Ishikawa (cell line): ENCODE measurements around the gene C2CD3.

ENCODE experiments used
- CEBPB ChIP-seq: IDR thresholded peaks from 2 replicates; pipeline ENCODE4 v1.6.1; 2012
- CREB1 ChIP-seq: IDR thresholded peaks from 2 replicates; pipeline ENCODE4 v1.6.1; 2012; ENCODE audit warnings: low read depth
- EP300 ChIP-seq: IDR thresholded peaks from 2 replicates; pipeline ENCODE4 v1.6.1; 2012; ENCODE audit warnings: borderline replicate concordance
- RAD21 ChIP-seq: IDR thresholded peaks from 2 replicates; pipeline ENCODE4 v1.6.1; 2012; ENCODE audit warnings: low read depth
- TCF12 ChIP-seq: IDR thresholded peaks from 2 replicates; pipeline ENCODE4 v1.6.1; 2012; ENCODE audit warnings: low read depth
- USF1 ChIP-seq: IDR thresholded peaks from 2 replicates; pipeline ENCODE4 v1.6.1; 2012
- YY1 ChIP-seq: IDR thresholded peaks from 2 replicates; pipeline ENCODE4 v1.6.1; 2012; ENCODE audit warnings: low read depth
- ZBTB7A ChIP-seq: IDR thresholded peaks from 2 replicates; pipeline ENCODE4 v1.6.1; 2012; ENCODE audit warnings: low read depth
- TF ChIP-seq, protein P1 (sequence below): IDR thresholded peaks from 2 replicates; pipeline ENCODE4 v1.6.1; 2012; ENCODE audit warnings: low read depth, mild to moderate bottlenecking
- TF ChIP-seq, protein P2 (sequence below): IDR thresholded peaks from 2 replicates; pipeline ENCODE4 v1.6.1; 2012

DNA sequence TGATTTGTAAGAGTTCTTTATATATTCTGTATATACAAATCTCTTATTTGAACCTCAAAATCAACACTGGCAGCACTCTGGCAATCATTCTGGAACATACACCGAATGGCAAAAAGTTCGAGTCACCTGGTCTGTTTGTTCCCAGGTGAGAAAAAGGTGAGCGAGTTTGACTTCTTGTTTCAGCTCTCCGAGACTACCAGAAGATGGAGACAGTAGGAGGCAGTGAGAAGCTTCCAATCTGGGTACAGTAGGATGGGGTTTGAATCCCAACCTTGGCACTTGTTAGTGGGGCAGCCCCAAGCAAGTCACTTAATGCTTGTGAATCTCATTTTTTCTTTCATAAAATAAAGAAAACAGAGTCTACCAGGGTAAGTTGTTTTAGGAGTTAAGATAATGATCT, 76.4 kb downstream of the C2CD3 start:
- TF ChIP-seq RAD21: no peak
- TF ChIP-seq, protein P1, sequence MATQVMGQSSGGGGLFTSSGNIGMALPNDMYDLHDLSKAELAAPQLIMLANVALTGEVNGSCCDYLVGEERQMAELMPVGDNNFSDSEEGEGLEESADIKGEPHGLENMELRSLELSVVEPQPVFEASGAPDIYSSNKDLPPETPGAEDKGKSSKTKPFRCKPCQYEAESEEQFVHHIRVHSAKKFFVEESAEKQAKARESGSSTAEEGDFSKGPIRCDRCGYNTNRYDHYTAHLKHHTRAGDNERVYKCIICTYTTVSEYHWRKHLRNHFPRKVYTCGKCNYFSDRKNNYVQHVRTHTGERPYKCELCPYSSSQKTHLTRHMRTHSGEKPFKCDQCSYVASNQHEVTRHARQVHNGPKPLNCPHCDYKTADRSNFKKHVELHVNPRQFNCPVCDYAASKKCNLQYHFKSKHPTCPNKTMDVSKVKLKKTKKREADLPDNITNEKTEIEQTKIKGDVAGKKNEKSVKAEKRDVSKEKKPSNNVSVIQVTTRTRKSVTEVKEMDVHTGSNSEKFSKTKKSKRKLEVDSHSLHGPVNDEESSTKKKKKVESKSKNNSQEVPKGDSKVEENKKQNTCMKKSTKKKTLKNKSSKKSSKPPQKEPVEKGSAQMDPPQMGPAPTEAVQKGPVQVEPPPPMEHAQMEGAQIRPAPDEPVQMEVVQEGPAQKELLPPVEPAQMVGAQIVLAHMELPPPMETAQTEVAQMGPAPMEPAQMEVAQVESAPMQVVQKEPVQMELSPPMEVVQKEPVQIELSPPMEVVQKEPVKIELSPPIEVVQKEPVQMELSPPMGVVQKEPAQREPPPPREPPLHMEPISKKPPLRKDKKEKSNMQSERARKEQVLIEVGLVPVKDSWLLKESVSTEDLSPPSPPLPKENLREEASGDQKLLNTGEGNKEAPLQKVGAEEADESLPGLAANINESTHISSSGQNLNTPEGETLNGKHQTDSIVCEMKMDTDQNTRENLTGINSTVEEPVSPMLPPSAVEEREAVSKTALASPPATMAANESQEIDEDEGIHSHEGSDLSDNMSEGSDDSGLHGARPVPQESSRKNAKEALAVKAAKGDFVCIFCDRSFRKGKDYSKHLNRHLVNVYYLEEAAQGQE: no peak
- TF ChIP-seq EP300: no peak
- TF ChIP-seq YY1: no peak
- TF ChIP-seq, protein P2, sequence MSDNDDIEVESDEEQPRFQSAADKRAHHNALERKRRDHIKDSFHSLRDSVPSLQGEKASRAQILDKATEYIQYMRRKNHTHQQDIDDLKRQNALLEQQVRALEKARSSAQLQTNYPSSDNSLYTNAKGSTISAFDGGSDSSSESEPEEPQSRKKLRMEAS: no peak
- TF ChIP-seq CEBPB: no peak
- TF ChIP-seq CREB1: no peak
- no peak for TF ChIP-seq ZBTB7A
- no peak for TF ChIP-seq USF1
- no peak for TF ChIP-seq TCF12
